ENCODE results near the gene COQ5.
A peak's percentile ranks its signal among the peaks of the same experiment; 100 is the strongest.

Gene COQ5

DNA sequence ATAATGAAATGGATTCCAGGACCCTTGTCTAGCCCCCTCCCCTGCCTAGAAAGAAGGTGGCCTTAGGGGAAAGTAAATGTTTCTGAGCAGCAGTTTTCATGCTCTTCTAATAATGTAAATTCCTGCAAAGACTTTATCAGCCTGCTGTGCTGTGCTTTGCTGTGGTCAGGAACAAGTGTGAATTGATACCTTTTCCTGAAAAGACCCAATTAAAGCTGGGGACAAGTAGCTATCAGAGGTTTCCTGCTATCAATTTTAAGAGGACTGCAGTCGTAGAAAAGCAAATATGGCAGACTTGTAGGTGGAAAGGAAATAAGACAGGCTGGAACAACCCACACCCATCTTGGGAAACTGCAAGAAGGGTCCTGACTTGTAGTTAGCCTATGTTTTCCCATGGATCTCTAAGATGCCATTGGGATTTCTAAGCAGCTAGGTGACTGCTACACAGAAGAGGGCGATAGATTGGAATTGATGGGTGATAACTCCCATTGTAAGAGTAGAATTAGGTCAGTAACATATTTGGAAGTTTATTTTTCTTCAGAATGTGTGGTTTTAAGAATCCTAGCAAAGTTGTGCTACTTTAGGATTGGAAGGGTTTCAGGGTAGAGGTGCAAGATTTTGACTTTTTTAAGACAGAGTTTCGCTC is 30.0 kb downstream of the COQ5 start:
- H3K4me3 ChIP-seq (ENCODE audit: low read length): no peak overlapping the region
- DNase-seq: peak; percentile 23
- no CpG with 5 or more reads among the region's 3 CpGs for WGBS (ENCODE audit: extremely low coverage, insufficient coverage, low lambda C conversion rate)
- H3K23ac ChIP-seq (ENCODE audit: low read length): no peak overlapping the region
- H3K4ac ChIP-seq (ENCODE audit: low read depth, low read length): no peak overlapping the region
- H3K18ac ChIP-seq (ENCODE audit: low read length): no peak overlapping the region
- no peak overlapping the region for H4K5ac ChIP-seq (ENCODE audit: low read length)
- H3K27me3 ChIP-seq (ENCODE audit: insufficient read depth, low read length, poor library complexity): no peaks in the 10 kb centered on the region
- H3K4me1 ChIP-seq (ENCODE audit: control insufficient read depth, low read depth, low read length): peaks cover 2% of the 10 kb centered on the region
- no peak overlapping the region for H2BK15ac ChIP-seq (replicated peaks; ENCODE audit: low read depth)
- peaks cover 4% of the 10 kb centered on the region for H3K36me3 ChIP-seq (ENCODE audit: control insufficient read depth, insufficient read depth, low read length)
- no peak overlapping the region for H3K4me2 ChIP-seq (ENCODE audit: low read length)
- H3K79me1 ChIP-seq (ENCODE audit: low read length): peaks cover 6% of the 10 kb centered on the region
- H3K56ac ChIP-seq (ENCODE audit: low read length): no peak overlapping the region
- H4K8ac ChIP-seq (ENCODE audit: low read depth, low read length): no peak overlapping the region
- no peak overlapping the region for H3K27ac ChIP-seq (ENCODE audit: low read depth, low read length)
- H3K79me2 ChIP-seq (ENCODE audit: control insufficient read depth, insufficient read depth, low read length): peaks cover 20% of the 10 kb centered on the region
- H2BK5ac ChIP-seq (ENCODE audit: low read length): no peak overlapping the region
- no peak overlapping the region for H3K9ac ChIP-seq (ENCODE audit: low read length)
- H2AK5ac ChIP-seq (ENCODE audit: low read length): no peak overlapping the region
- no peak overlapping the region for H2BK120ac ChIP-seq (ENCODE audit: low read depth, low read length)

DNA sequence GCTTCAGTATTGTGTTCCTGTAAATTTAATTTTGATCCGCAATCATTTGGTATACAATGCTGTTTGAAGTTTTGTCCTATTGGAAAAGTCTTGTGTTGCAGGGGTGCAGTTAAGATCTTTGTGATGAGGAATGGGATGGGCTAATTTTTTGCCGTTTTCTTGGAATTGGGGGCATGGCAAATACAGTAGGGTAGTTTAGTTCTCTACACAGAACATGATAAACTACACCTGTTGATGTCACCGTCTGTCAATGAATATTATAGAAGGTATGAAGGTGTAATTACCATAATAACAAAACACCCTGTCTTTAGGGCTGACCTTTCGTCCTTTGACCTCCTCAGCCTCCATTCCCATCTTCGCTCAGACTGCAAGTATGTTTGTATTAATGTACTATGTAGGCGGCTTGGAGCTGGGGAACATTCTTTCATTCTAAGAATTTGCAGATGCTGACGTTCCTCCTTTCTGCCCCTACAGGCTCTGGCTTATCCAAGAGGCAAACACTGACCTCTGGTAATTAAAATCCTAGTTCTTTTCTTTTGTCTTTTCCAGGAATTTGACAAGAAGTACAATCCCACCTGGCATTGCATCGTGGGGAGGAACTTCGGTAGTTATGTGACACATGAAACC is 31.3 kb downstream of the COQ5 start:
- H3K4me3 ChIP-seq (ENCODE audit: low read length): peak overlapping the region; percentile 99
- no peak overlapping the region for H3K23ac ChIP-seq (ENCODE audit: low read length)
- no peak overlapping the region for H2BK120ac ChIP-seq (ENCODE audit: low read depth, low read length)
- no peak overlapping the region for H4K5ac ChIP-seq (ENCODE audit: low read length)
- peaks cover 4% of the 10 kb centered on the region for H3K36me3 ChIP-seq (ENCODE audit: control insufficient read depth, insufficient read depth, low read length)
- peaks cover 2% of the 10 kb centered on the region for H3K4me1 ChIP-seq (ENCODE audit: control insufficient read depth, low read depth, low read length)
- H3K18ac ChIP-seq (ENCODE audit: low read length): no peak overlapping the region
- peak overlapping the region; percentile 93 for H3K56ac ChIP-seq (ENCODE audit: low read length)
- H2BK15ac ChIP-seq (replicated peaks; ENCODE audit: low read depth): no peak overlapping the region
- H3K27me3 ChIP-seq (ENCODE audit: insufficient read depth, low read length, poor library complexity): no peaks in the 10 kb centered on the region
- no peak overlapping the region for H3K27ac ChIP-seq (ENCODE audit: low read depth, low read length)
- no CpG with 5 or more reads among the region's 9 CpGs for WGBS (ENCODE audit: extremely low coverage, insufficient coverage, low lambda C conversion rate)
- DNase-seq: no peak
- peak overlapping the region; percentile 97 for H3K4me2 ChIP-seq (ENCODE audit: low read length)
- H3K79me2 ChIP-seq (ENCODE audit: control insufficient read depth, insufficient read depth, low read length): peaks cover 20% of the 10 kb centered on the region
- H4K8ac ChIP-seq (ENCODE audit: low read depth, low read length): no peak overlapping the region
- H2AK5ac ChIP-seq (ENCODE audit: low read length): no peak overlapping the region
- H3K79me1 ChIP-seq (ENCODE audit: low read length): peaks cover 6% of the 10 kb centered on the region
- peak overlapping the region; percentile 74 for H3K9ac ChIP-seq (ENCODE audit: low read length)
- no peak overlapping the region for H3K4ac ChIP-seq (ENCODE audit: low read depth, low read length)
- no peak overlapping the region for H2BK5ac ChIP-seq (ENCODE audit: low read length)

DNA sequence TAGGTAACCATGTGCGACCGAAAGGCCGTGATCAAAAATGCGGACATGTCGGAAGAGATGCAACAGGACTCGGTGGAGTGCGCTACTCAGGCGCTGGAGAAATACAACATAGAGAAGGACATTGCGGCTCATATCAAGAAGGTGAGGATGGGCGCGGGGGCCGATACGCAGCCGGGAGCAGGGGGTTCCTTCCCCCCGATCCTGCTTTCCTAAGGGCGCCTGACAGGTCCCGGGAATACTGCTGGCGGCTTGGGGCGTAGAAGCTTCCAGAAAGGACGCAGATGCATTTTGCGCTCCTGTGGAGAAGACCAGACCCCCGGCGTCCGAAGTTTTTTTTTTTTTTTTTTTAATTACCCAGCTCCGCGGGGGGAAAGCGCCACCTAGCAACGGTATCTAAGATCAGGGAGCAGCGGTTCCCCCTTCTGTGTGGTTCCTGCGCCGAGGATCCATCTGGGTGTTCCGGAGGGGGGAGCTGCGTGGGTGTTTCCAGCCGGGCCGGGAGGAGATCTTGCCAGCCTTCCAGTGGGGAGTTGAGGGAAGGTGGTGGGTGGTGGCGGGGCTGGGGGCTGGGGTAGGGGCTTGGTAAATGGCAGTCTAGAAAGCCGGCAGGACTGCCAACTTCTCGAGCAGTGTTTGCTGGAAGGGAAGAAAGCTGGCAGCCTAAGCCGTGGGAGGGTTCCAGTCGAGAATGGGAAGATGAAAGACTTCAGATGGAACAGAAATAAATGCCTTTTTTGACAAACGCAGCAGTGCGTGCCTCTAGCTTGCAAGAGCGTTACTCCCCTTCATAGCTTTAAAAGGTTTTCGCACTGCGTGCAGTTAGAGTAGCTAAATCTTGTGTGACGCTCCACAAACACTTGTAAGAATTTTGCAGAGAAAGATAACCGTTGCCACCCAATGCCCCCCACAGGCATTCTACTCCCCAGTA is 32.3 kb downstream of the COQ5 start:
- Histone ChIP-seq H4K5ac (ENCODE audit: low read length) (no peak overlapping the region), H3K79me1 (ENCODE audit: low read length) (peaks cover 6% of the 10 kb centered on the region), H3K9ac (ENCODE audit: low read length) (peak overlapping the region; percentile 74), H3K4ac (ENCODE audit: low read depth, low read length) (peak overlapping the region; percentile 97), H3K79me2 (ENCODE audit: control insufficient read depth, insufficient read depth, low read length) (peaks cover 20% of the 10 kb centered on the region), H2BK5ac (ENCODE audit: low read length) (no peak overlapping the region), H3K56ac (ENCODE audit: low read length) (peak overlapping the region; percentile 93), H3K4me3 (ENCODE audit: low read length) (peak overlapping the region; percentile 99), H3K18ac (ENCODE audit: low read length) (peak overlapping the region; percentile 98), H4K8ac (ENCODE audit: low read depth, low read length) (no peak overlapping the region), H2BK15ac (replicated peaks; ENCODE audit: low read depth) (no peak overlapping the region), H3K36me3 (ENCODE audit: control insufficient read depth, insufficient read depth, low read length) (peaks cover 4% of the 10 kb centered on the region), H3K27me3 (ENCODE audit: insufficient read depth, low read length, poor library complexity) (no peaks in the 10 kb centered on the region), H3K27ac (ENCODE audit: low read depth, low read length) (peak overlapping the region; percentile 69), H2BK120ac (ENCODE audit: low read depth, low read length) (peak overlapping the region; percentile 5), H2AK5ac (ENCODE audit: low read length) (no peak overlapping the region), H3K23ac (ENCODE audit: low read length) (no peak overlapping the region), H3K4me2 (ENCODE audit: low read length) (peak overlapping the region; percentile 97), H3K4me1 (ENCODE audit: control insufficient read depth, low read depth, low read length) (peaks cover 2% of the 10 kb centered on the region)
- DNase-seq: peak; percentile 62
- whole genome bisulfite sequencing (ENCODE audit: extremely low coverage, insufficient coverage, low lambda C conversion rate): no CpG with 5 or more reads among the region's 47 CpGs

DNA sequence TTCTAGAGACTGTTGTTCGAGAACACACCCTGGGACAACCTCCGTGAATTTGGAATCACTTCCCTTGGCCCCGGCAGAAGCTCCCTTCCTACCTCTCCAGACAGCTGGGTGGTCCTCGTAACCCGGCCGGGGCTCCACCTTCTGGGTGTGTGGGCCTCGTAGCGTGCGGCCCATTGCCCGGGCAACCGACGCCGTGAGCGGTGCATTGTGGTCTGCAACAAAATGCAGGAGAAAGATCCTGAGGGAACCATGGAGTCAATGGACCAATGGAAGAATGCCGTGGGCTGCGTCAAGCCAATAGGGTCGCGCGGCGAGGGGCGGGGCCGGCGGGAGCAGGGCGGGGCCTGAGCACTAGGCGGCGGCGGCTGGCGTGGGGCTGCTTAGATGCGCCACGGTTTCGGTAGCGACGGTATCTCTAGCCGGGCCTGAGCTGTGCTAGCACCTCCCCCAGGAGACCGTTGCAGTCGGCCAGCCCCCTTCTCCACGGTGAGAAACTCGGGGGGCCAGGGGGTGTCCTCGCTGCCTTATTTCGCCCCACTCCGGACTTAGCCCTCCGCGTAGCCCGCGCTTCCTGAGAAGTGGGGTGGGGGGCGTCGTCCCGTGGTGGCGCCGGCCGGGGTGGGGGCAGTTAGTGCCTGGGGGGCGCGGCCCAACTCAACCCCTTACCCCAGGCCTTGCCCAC is 33.1 kb downstream of the COQ5 start, which contains the start of gene DYNLL1:
DYNLL1 (plus strand) TSS at position 383 of the 682 bp plus-strand sequence. CDS start 309 bp downstream, outside the sequence.
- Histone ChIP-seq H4K8ac (ENCODE audit: low read depth, low read length) (no peak within 1 kb of the TSS), H3K56ac (ENCODE audit: low read length) (peak within 1 kb of the TSS; percentile 93), H2BK120ac (ENCODE audit: low read depth, low read length) (peak within 1 kb of the TSS; percentile 5), H3K79me1 (ENCODE audit: low read length) (peaks cover 6% of the 10 kb centered on the region), H3K4ac (ENCODE audit: low read depth, low read length) (peak within 1 kb of the TSS; percentile 97), H4K5ac (ENCODE audit: low read length) (no peak within 1 kb of the TSS), H3K27ac (ENCODE audit: low read depth, low read length) (peak within 1 kb of the TSS; percentile 69), H2BK15ac (replicated peaks; ENCODE audit: low read depth) (no peak within 1 kb of the TSS), H3K4me3 (ENCODE audit: low read length) (peak within 1 kb of the TSS; percentile 99), H3K36me3 (ENCODE audit: control insufficient read depth, insufficient read depth, low read length) (peaks cover 4% of the 10 kb centered on the region), H3K79me2 (ENCODE audit: control insufficient read depth, insufficient read depth, low read length) (peaks cover 20% of the 10 kb centered on the region), H3K4me2 (ENCODE audit: low read length) (peak within 1 kb of the TSS; percentile 97), H3K9ac (ENCODE audit: low read length) (peak within 1 kb of the TSS; percentile 81), H2BK5ac (ENCODE audit: low read length) (no peak within 1 kb of the TSS), H2AK5ac (ENCODE audit: low read length) (no peak within 1 kb of the TSS), H3K18ac (ENCODE audit: low read length) (peak within 1 kb of the TSS; percentile 98), H3K23ac (ENCODE audit: low read length) (peak within 1 kb of the TSS; percentile 24), H3K27me3 (ENCODE audit: insufficient read depth, low read length, poor library complexity) (no peaks in the 10 kb centered on the region), H3K4me1 (ENCODE audit: control insufficient read depth, low read depth, low read length) (peaks cover 2% of the 10 kb centered on the region)
- peak; percentile 98 for DNase-seq
- no CpG with 5 or more reads among the region's 53 CpGs for WGBS (ENCODE audit: extremely low coverage, insufficient coverage, low lambda C conversion rate)

DNA sequence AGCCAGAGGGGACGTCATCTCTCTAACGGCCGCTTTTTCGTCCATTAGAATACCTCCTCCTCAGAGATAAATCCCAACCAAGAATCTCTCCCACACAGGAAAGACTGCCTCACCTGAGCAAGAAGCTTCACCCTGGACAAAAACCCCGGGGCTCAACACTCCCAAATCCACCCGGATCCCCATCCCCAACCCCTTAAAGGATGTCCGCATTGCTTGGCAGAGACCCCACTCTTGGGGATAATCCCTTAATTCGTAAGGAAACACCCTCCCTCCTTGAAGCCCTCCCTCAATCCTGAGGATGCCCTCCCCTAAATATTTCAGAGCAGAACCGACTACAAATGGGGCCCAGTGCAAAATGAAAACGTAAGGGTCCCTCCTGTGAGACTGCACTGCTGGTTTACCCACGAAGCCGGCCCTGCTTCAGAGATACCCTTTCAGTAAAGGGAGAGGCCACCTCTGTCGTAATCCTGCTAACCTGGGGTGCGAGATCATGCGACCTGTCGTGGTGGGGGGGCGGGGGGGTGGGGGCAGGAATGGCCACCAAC is 33.7 kb downstream of the COQ5 start:
- Histone ChIP-seq H2BK120ac (ENCODE audit: low read depth, low read length) (no peak overlapping the region), H2AK5ac (ENCODE audit: low read length) (no peak overlapping the region), H3K9ac (ENCODE audit: low read length) (peak overlapping the region; percentile 81), H3K27ac (ENCODE audit: low read depth, low read length) (peak overlapping the region; percentile 60), H3K18ac (ENCODE audit: low read length) (peak overlapping the region; percentile 68), H3K4me2 (ENCODE audit: low read length) (peak overlapping the region; percentile 78), H4K5ac (ENCODE audit: low read length) (no peak overlapping the region), H3K4ac (ENCODE audit: low read depth, low read length) (peak overlapping the region; percentile 78), H3K56ac (ENCODE audit: low read length) (peak overlapping the region; percentile 86), H4K8ac (ENCODE audit: low read depth, low read length) (no peak overlapping the region), H3K23ac (ENCODE audit: low read length) (peak overlapping the region; percentile 24), H2BK5ac (ENCODE audit: low read length) (no peak overlapping the region), H3K79me1 (ENCODE audit: low read length) (peaks cover 6% of the 10 kb centered on the region), H2BK15ac (replicated peaks; ENCODE audit: low read depth) (no peak overlapping the region), H3K27me3 (ENCODE audit: insufficient read depth, low read length, poor library complexity) (no peaks in the 10 kb centered on the region), H3K36me3 (ENCODE audit: control insufficient read depth, insufficient read depth, low read length) (peaks cover 4% of the 10 kb centered on the region), H3K4me3 (ENCODE audit: low read length) (peak overlapping the region; percentile 61), H3K79me2 (ENCODE audit: control insufficient read depth, insufficient read depth, low read length) (peaks cover 20% of the 10 kb centered on the region), H3K4me1 (ENCODE audit: control insufficient read depth, low read depth, low read length) (peaks cover 2% of the 10 kb centered on the region)
- DNase-seq: peak; percentile 25
- WGBS (ENCODE audit: extremely low coverage, insufficient coverage, low lambda C conversion rate): no CpG with 5 or more reads among the region's 17 CpGs

All from mesendoderm (in vitro differentiated cells).